SJCRH30 (cell line): Measurements from ENCODE around the gene ADGRF5. TPM values are rescaled to one million over a fixed set of nuclear protein-coding genes. Genes with fewer than 3 reads are reported as not detected.

Experiments used
- DNase-seq, 2 experiments: peaks; one replicate each; pipeline ENCODE4 v3.0.0-alpha.2; 2015 to 2020
- H3K27ac ChIP-seq: fragments of 250-450 bp; sonication (Bioruptor Pico); 2 replicates; pipeline ENCODE4 v1.5.1; 2020; ENCODE audit warnings: mild to moderate bottlenecking, moderate library complexity
- H3K27me3 ChIP-seq: fragments of 250-450 bp; sonication (Bioruptor Pico); 2 replicates; pipeline ENCODE4 v1.5.1; 2020; ENCODE audit warnings: mild to moderate bottlenecking, moderate library complexity
- H3K36me3 ChIP-seq: fragments of 250-450 bp; sonication (Bioruptor Pico); 2 replicates; pipeline ENCODE4 v1.5.1; 2020; ENCODE audit warnings: mild to moderate bottlenecking, moderate library complexity
- H3K4me1 ChIP-seq: fragments of 250-450 bp; sonication (Bioruptor Pico); 2 replicates; pipeline ENCODE4 v1.5.1; 2020; ENCODE audit warnings: mild to moderate bottlenecking, moderate library complexity
- H3K4me3 ChIP-seq: fragments of 250-450 bp; sonication (Bioruptor Pico); 2 replicates; pipeline ENCODE4 v1.5.1; 2020; ENCODE audit warnings: mild to moderate bottlenecking, moderate library complexity
- H3K9me3 ChIP-seq: fragments of 250-450 bp; sonication (Bioruptor Pico); replicated peaks from 2 replicates; pipeline ENCODE4 v1.5.1; 2020; ENCODE audit warnings: mild to moderate bottlenecking, moderate library complexity
- total RNA-seq: library from RNA; depleted of rRNA; stranded (reverse); fragments of >200 nt; shearing (Covaris generic); gene quantifications from 2 replicates; pipeline ENCODE4 v1.2.3, GENCODE V29; 2014

The ADGRF5 gene
- total RNA-seq, 1 experiment from 2014 or later, result 0.30 TPM

DNA sequence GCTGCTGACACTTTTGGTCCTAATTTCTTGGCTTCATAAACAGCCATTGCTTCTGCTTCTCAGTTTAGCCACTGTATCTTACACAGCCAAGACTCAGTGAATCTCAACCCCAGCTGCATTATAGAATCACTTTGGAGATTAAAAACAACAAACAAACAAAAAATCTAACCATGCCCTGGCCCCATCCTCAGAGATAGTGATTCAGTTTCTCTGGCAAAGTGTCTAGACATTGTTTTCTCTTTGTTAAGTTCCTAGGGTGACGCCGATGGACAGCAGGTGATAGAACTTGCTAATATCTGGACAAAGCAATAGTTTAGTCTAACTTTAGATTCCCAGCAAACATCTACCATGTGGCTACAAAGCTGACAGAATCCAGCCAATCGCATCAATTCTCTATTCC is 2.9 kb downstream of the ADGRF5 start:
- Histone ChIP-seq H3K9me3 (no peaks in the 10 kb centered on the region), H3K27me3 (no peaks in the 10 kb centered on the region), H3K4me1 (no peaks in the 10 kb centered on the region; the same call in 1 of the 2 replicates), H3K4me3 (no peak overlapping the region), H3K36me3 (no peaks in the 10 kb centered on the region), H3K27ac (no peak overlapping the region)
- no peak for DNase-seq

DNA sequence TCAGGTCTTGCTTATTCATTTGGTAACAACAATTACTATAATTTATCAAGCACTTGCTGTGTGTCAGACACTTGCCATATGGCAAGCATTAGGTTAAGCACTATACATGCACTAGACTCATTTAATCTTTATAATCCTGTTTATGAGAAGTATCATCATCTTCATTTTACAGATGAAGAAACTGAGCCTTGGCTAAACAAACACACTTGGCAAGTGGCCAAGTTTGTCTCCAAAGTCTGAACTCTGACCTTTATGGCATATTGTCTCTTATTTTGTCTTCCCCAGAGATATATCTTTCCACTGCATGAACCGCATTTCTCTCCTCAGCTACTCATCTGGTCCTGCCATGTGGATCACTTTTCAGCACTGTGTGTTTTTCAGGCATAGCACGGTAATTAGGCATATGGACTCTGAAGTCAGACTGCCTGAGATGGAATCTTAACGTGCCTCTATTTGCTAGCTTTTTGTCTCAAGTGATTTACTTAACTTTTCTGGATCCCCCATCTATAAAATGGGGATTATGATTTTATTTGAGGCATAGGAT is 4.7 kb downstream of the ADGRF5 start:
- DNase-seq, result no peak
- no peaks in the 10 kb centered on the region for H3K36me3 ChIP-seq

DNA sequence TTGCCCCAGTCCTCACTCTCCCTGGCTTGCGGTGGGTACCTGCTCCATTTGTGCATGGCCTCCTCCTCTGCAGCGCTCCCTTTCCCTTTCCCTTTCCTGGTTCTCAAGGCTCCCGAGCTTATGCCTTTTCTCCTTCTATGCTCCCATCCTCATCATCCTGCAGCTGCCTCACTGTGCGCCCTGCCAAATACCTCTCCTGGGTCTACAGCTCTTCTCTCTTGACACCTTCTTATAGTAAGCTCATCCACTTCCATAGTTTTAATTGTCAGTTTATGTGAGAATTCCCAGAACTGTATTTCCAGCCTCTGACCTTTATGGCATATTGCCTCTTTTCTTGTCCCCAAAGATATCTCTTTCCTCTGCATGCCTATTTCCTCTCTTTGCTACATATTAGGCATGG is 5.9 kb downstream of the ADGRF5 start:
- Histone ChIP-seq H3K36me3 (no peaks in the 10 kb centered on the region), H3K4me3 (no peak overlapping the region), H3K4me1 (no peaks in the 10 kb centered on the region; the same call in 1 of the 2 replicates), H3K27ac (no peak overlapping the region), H3K9me3 (no peaks in the 10 kb centered on the region), H3K27me3 (no peaks in the 10 kb centered on the region)
- no peak for DNase-seq

More for the DNA sequence above, 4.7 kb downstream of the ADGRF5 start:
- Histone ChIP-seq H3K4me3 (no peak overlapping the region), H3K4me1 (no peaks in the 10 kb centered on the region; the same call in 1 of the 2 replicates), H3K9me3 (no peaks in the 10 kb centered on the region), H3K27ac (no peak overlapping the region), H3K27me3 (no peaks in the 10 kb centered on the region)

DNA sequence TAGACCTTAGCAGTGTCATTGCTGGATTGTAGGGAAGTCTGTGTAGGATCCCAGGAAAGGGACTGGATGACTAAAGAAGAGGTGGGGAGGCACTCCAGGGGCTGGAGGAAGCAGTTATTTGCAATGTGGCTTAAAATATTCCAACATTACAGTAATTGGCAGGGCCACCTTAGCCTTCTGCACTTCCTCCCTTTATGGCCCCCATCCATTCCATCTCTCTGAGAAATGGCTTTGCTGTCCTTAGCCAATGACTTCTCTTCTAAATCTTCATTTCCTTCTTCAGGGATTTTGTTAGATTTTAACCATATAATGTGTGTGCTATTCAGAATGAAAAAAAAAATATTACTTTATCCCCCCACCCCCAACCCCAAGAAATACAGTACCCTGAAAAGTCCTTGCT is 6.4 kb downstream of the ADGRF5 start:
- H3K27me3 ChIP-seq, result no peaks in the 10 kb centered on the region
- no peaks in the 10 kb centered on the region; the same call in 1 of the 2 replicates for H3K4me1 ChIP-seq
- H3K36me3 ChIP-seq, result no peaks in the 10 kb centered on the region
- H3K27ac ChIP-seq, result no peak overlapping the region
- H3K9me3 ChIP-seq, result no peaks in the 10 kb centered on the region
- H3K4me3 ChIP-seq, result no peak overlapping the region
- DNase-seq, result no peak

DNA sequence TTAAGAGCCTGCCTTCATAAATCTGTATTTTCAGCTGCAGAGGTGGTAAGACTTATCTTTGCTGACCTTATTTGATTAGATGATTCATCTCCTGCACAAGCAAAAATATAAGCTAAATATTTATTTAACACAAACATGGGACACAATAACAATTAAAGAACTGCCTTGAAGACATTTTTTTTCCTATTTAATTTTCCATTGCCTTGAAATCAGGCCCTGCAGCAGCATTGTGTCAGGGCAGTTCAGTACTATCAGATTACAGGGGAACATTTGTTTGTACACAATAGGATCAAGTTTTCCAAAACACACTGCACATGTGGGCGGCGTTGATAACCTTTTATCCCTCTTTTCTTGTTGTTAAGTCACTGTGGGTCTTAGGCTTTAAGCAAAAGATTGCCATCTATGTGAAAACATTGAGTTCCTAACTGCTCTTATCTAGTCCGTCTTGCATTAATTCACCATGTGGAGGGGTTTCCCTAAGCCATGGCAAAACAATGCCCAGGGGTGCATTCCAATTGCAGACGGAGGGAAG is 7.4 kb downstream of the ADGRF5 start:
- Histone ChIP-seq H3K27ac (no peak overlapping the region), H3K9me3 (no peaks in the 10 kb centered on the region), H3K4me3 (no peak overlapping the region), H3K27me3 (no peaks in the 10 kb centered on the region), H3K36me3 (no peaks in the 10 kb centered on the region), H3K4me1 (no peaks in the 10 kb centered on the region; the same call in 1 of the 2 replicates)
- no peak for DNase-seq

DNA sequence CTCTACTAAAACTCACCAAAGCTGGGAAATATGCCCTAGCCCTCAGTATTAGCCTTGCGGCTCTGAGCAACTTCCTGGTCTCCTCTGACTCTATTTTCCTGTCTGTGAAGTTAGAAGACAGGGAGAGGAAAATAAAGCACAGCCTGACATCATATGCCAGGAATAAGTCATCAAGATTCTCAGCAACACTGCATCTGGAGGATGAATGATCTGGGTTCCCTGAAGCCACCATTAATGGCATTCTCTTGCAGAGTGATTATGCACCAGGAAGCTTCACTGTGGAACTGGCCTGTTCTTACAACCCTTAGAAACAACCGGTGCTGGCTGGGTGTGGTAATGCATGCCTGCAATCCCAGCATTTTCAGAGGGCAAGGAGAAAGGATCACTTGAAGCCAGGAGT is 12.4 kb downstream of the ADGRF5 start:
- H3K27ac ChIP-seq, result no peak overlapping the region
- no peaks in the 10 kb centered on the region for H3K9me3 ChIP-seq
- H3K27me3 ChIP-seq, result no peaks in the 10 kb centered on the region
- H3K36me3 ChIP-seq, result no peaks in the 10 kb centered on the region
- no peak for DNase-seq
- no peaks in the 10 kb centered on the region for H3K4me1 ChIP-seq
- H3K4me3 ChIP-seq, result no peak overlapping the region

DNA sequence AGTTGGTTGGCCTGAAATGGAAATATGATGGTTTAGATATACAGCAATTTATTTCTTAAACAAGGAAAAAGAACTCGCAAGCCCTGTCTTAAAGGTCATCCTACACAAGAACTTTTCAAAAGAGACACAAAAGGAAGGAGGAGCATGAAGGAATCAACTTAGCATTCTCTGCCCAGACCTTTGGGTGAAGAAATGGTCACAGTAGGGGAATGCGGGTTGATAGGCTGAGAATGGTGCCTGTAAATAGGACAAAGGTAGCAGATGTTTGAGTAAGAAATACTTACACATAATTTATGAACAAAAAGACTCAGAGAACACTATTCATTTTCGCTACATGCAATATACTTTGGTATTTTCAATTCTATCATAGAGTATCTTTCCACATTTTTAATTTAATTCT is 15.0 kb downstream of the ADGRF5 start:
- H3K27me3 ChIP-seq, result no peaks in the 10 kb centered on the region
- H3K9me3 ChIP-seq, result no peaks in the 10 kb centered on the region
- H3K4me1 ChIP-seq, result no peaks in the 10 kb centered on the region
- no peak overlapping the region for H3K27ac ChIP-seq
- H3K36me3 ChIP-seq, result no peaks in the 10 kb centered on the region
- no peak overlapping the region for H3K4me3 ChIP-seq
- DNase-seq, result no peak

DNA sequence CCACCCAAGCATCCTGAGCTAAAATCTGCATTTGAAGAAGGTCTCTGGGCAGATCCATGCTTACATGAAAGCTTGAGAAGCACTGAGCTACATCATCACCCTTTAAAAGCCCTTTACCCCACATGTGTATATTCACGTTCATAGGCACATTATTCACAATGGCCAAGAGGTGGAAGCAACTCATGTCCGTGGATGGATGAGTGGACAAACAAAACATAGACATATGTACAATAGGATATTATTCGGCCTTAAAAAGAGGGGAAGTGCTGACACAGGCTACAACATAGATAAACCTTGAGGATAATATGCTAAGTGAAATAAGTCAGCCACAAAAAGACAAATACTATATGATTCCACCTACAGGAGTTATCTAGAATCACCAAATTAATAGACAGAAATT is 17.6 kb downstream of the ADGRF5 start:
- no peak overlapping the region for H3K4me3 ChIP-seq
- no peak overlapping the region for H3K27ac ChIP-seq
- no peaks in the 10 kb centered on the region for H3K4me1 ChIP-seq
- DNase-seq, result no peak
- H3K27me3 ChIP-seq, result no peaks in the 10 kb centered on the region
- no peaks in the 10 kb centered on the region for H3K36me3 ChIP-seq
- no peaks in the 10 kb centered on the region for H3K9me3 ChIP-seq

DNA sequence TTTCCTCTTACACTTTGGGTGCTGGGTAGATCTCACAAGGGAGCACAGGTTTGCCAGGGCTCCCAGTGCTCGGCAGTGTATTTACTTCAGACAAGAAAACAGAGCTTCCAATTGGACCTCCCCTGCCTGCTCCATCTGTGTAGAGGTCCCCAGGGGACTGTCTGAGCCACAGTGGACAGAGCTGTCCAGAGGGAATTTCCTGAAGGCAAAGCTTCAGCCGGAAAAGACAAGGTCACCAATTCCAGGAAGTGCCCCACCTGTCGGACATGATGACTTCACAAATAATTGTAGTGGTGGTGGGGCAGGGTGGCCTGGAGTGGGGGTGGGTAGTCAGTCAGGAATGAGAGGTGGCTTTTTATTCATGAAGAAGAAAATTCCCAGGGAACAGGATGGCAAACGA is 18.6 kb downstream of the ADGRF5 start:
- peak; percentile 30 to 31 for DNase-seq
- H3K27ac ChIP-seq, result no peak overlapping the region

DNA sequence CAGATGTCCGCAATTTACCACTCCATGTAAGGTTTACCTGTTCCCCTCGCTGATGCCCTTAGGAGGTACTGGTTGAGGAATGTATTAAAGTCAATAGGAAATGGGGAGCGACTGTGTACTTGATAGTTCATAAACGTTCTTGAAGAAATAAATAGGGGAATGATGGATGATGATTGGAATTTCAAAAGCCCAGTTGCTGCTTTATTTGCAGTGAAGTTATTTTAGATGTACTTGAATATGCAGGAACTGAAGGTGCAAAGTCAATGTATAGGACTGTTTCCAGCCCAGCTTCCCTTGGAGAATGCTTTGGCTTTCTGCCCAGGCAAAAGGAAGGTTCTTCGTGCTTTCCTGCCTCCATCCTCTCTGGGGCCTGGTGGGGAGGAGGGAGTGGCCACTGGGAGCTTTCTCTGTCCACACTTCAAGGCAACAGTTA is 19.8 kb downstream of the ADGRF5 start:
- Histone ChIP-seq H3K36me3 (no peaks in the 10 kb centered on the region), H3K27me3 (no peaks in the 10 kb centered on the region), H3K27ac (no peak overlapping the region), H3K4me3 (no peak overlapping the region), H3K9me3 (no peaks in the 10 kb centered on the region), H3K4me1 (no peaks in the 10 kb centered on the region)
- no peak for DNase-seq

More for the DNA sequence above, 18.6 kb downstream of the ADGRF5 start:
- Histone ChIP-seq H3K4me3 (no peak overlapping the region), H3K9me3 (no peaks in the 10 kb centered on the region), H3K27me3 (no peaks in the 10 kb centered on the region), H3K4me1 (no peaks in the 10 kb centered on the region), H3K36me3 (no peaks in the 10 kb centered on the region)

DNA sequence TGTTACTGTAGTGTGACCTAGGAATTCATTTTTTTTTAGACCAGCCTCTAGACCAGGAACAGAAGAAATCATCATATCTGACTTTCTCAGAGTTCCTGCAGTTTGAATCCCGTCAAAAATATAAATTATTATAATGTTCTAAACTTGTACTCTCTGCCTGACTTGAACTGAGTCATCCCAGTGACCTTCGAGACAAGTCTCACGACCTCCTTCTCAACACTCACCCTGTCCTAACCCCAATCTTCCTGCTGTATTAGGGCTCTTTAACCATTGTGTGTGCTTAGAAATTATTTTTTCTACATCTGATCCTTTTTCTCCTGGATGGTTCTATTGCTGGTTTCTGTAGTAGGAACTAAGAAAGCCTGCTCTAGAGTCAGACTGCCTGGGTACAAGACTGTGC is 21.5 kb downstream of the ADGRF5 start:
- DNase-seq, result no peak
- Histone ChIP-seq H3K9me3 (no peaks in the 10 kb centered on the region), H3K36me3 (no peaks in the 10 kb centered on the region), H3K4me1 (no peaks in the 10 kb centered on the region), H3K4me3 (no peak overlapping the region), H3K27ac (no peak overlapping the region), H3K27me3 (no peaks in the 10 kb centered on the region)

DNA sequence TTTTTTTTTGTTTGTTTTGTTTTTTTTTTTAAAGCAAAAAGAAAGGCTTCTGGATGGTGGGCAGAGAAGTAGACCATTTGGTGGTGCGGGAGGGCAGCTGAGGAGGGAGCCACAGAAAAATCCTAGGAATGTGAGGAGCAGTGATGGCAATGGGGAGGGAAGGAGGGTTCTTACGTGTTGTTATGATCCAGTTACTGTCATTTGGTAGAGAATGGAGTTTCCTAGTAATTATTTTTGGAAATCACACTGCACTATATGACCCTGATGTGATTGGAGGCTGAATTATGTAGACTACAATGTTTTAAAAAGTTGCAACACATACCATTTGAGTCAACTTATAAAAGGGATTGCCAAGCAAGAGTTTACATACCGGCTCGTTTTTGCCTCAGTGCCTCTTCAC is 22.1 kb downstream of the ADGRF5 start:
- H3K4me1 ChIP-seq, result no peaks in the 10 kb centered on the region
- H3K4me3 ChIP-seq, result no peak overlapping the region
- no peaks in the 10 kb centered on the region for H3K27me3 ChIP-seq
- no peak overlapping the region for H3K27ac ChIP-seq
- H3K36me3 ChIP-seq, result no peaks in the 10 kb centered on the region
- no peak for DNase-seq
- H3K9me3 ChIP-seq, result no peaks in the 10 kb centered on the region

DNA sequence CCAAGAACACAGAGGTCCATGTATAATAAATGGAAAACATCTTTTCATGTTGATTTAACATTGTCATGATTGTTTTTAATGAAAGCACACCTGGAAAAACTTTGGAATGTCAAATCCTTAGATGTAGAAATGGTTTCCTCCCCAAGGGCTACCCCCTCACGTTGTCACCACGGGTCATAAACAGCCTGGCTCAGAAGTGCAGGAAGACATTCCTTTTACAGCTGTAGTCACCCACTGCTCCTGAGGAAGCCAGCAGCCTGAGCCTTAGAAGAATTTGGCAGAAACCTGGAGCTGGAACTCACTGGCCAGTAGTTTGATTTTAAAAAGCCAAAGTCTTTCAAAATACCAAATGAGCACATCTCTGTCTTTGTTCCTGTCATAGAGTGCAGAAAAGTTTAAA is 23.7 kb downstream of the ADGRF5 start:
- Histone ChIP-seq H3K9me3 (no peaks in the 10 kb centered on the region), H3K27ac (no peak overlapping the region), H3K36me3 (no peaks in the 10 kb centered on the region), H3K27me3 (no peaks in the 10 kb centered on the region), H3K4me1 (no peaks in the 10 kb centered on the region), H3K4me3 (no peak overlapping the region)
- no peak for DNase-seq

DNA sequence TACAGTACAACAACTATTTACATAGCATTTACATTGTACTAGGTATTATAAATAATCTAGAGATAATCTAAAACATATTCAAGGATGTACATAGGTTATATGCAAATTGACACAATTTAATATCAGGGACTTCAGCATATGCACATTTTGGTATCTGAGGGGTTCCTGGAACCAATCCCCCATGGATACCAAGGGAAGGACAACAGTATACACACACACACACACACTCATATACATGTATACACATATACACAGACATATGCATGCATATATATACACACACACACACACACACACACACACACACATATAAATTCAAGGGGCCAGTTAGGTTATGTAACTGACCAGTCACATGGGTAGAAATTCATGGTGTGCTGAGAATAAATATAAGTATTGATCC is 24.9 kb downstream of the ADGRF5 start:
- no peak for DNase-seq
- Histone ChIP-seq H3K9me3 (no peaks in the 10 kb centered on the region), H3K4me1 (no peaks in the 10 kb centered on the region)

DNA sequence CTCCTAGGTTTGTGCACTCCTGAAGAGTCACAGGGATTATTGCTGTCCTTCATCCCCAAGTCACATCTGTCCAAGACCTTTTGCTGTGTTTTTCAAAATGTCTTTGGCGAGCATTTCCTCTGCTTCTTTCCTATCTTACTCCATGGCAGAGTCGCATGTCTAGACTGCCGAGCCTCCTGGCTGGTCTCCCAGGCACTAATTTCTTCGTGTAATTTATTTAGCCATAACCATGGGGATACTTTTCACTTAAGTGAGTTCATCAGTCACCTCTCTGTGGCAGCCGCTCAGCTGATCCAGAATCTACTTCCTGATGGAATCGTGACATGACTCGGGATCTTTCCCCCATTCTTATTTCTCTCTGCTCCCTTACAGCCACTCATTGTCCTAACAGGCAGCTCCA is 25.8 kb downstream of the ADGRF5 start:
- H3K4me3 ChIP-seq, result no peak overlapping the region
- H3K36me3 ChIP-seq, result no peaks in the 10 kb centered on the region
- H3K27ac ChIP-seq, result no peak overlapping the region

More for the DNA sequence above, 24.9 kb downstream of the ADGRF5 start:
- Histone ChIP-seq H3K27ac (no peak overlapping the region), H3K27me3 (no peaks in the 10 kb centered on the region), H3K4me3 (no peak overlapping the region), H3K36me3 (no peaks in the 10 kb centered on the region)

DNA sequence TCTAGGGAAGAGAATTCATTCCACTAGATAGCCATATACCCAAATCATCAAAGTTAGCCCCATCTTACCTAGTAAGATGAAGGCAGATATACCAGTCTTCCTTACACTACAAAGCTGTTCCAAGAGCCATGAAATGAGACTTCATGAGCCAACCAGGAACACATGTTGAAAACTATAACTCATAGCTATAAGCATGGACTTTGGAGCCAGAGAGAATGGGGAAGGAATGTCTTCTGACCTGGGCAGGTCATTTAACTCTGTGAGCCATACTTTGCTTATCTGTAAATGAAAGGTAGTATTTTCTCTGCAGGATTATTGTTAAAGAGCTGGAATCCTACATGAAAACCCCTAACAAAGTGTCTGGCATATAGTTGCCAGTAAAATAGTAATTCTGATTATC is 27.3 kb downstream of the ADGRF5 start:
- Histone ChIP-seq H3K4me3 (no peak overlapping the region), H3K27ac (no peak overlapping the region), H3K4me1 (no peaks in the 10 kb centered on the region), H3K27me3 (no peaks in the 10 kb centered on the region), H3K9me3 (no peaks in the 10 kb centered on the region), H3K36me3 (no peaks in the 10 kb centered on the region)
- DNase-seq, result no peak

More for the DNA sequence above, 25.8 kb downstream of the ADGRF5 start:
- Histone ChIP-seq H3K4me1 (no peaks in the 10 kb centered on the region), H3K9me3 (no peaks in the 10 kb centered on the region), H3K27me3 (no peaks in the 10 kb centered on the region)
- no peak for DNase-seq
